HUES48 (cell line): ENCODE measurements around the gene LDLRAD1.

Experiments
- H3K27ac ChIP-seq: one replicate; pipeline ENCODE4 v1.7.0; 2013; ENCODE audit warnings: low read depth, low read length, inconsistent platforms
- H3K27me3 ChIP-seq: 2 replicates; pipeline ENCODE4 v1.6.1; 2013; ENCODE audit warnings: mild to moderate bottlenecking, low read length; ENCODE audit not compliant: control insufficient read depth, insufficient read depth
- H3K36me3 ChIP-seq: 2 replicates; pipeline ENCODE4 v1.6.1; 2013; ENCODE audit warnings: low read length; ENCODE audit not compliant: control insufficient read depth, insufficient read depth
- H3K4me1 ChIP-seq: 2 replicates; pipeline ENCODE4 v1.6.1; 2013; ENCODE audit warnings: mild to moderate bottlenecking, low read length; ENCODE audit not compliant: control insufficient read depth, insufficient read depth
- H3K4me3 ChIP-seq: 2 replicates; pipeline ENCODE4 v1.5.1; 2013; ENCODE audit warnings: mild to moderate bottlenecking, low read depth, low read length
- H3K9ac ChIP-seq: 2 replicates; pipeline ENCODE4 v1.6.1; 2013; ENCODE audit warnings: mild to moderate bottlenecking, low read depth, low read length, moderate library complexity
- H3K9me3 ChIP-seq: 2 replicates; pipeline ENCODE4 v1.6.1; 2013; ENCODE audit warnings: low read length; ENCODE audit not compliant: control insufficient read depth, insufficient read depth

The LDLRAD1 gene

GRCh38 chr1:53964109-53964508 lies 53.9 kb downstream of the LDLRAD1 start:
- no peak overlapping the region for H3K9ac ChIP-seq
- H3K27ac ChIP-seq = no peak overlapping the region
- H3K4me1 ChIP-seq = no peaks in the 10 kb centered on the region
- H3K27me3 ChIP-seq = no peaks in the 10 kb centered on the region
- H3K36me3 ChIP-seq = peaks cover 88% of the 10 kb centered on the region
- H3K4me3 ChIP-seq = no peak overlapping the region
- no peaks in the 10 kb centered on the region for H3K9me3 ChIP-seq

DNA sequence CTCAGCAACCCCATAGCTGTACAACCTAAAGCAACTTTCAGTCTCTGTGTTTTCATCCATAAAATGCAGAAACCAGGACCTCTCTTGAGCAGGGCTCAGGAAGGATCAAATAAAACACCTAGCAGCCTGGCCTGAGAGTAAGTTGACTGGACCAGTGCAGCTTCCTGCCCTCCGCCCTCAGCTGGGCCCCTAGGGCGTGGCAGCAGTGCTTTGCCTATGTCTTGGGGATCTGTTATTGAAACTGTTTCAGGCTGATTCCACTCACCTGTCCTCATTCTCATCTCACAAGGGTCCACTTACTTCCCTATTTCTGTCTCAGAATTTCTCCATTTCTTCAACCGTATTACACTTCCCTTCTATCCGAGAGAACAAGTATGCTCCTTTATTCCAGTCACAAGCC lies 54.5 kb downstream of the LDLRAD1 start:
- Histone ChIP-seq H3K27ac (no peak overlapping the region), H3K36me3 (peaks cover 87% of the 10 kb centered on the region), H3K4me1 (no peaks in the 10 kb centered on the region), H3K27me3 (no peaks in the 10 kb centered on the region), H3K9ac (no peak overlapping the region), H3K4me3 (no peak overlapping the region), H3K9me3 (no peaks in the 10 kb centered on the region)

DNA sequence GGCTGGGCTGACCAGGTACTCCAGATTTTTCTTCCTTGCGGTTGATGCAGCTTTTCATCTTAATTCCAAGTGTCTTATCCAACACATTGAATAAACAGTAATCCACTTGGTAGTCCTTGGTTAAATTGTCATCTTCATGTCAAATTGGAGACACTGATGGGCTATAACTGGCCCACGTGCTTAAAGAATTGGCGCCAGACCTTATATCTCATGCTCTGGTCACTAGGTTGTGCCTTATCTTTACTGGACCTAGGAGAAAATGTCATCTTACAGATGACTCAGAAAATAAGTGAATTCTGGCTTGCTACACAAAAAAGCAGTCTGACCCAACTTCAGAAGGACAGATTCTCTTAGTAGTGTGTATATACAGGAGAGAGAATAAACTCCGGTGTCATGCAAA lies 55.6 kb downstream of the LDLRAD1 start:
- H3K36me3 ChIP-seq = peaks cover 85% of the 10 kb centered on the region

GRCh38 chr1:53959664-53960250 lies 58.2 kb downstream of the LDLRAD1 start:
- H3K27ac ChIP-seq = no peak overlapping the region
- H3K36me3 ChIP-seq = peaks cover 70% of the 10 kb centered on the region
- peaks cover 14% of the 10 kb centered on the region for H3K4me1 ChIP-seq
- no peaks in the 10 kb centered on the region for H3K9me3 ChIP-seq
- no peak overlapping the region for H3K9ac ChIP-seq
- H3K4me3 ChIP-seq = no peak overlapping the region
- H3K27me3 ChIP-seq = no peaks in the 10 kb centered on the region

More for the DNA sequence above, 55.6 kb downstream of the LDLRAD1 start:
- no peaks in the 10 kb centered on the region for H3K27me3 ChIP-seq
- H3K9ac ChIP-seq = no peak overlapping the region
- no peaks in the 10 kb centered on the region for H3K9me3 ChIP-seq
- no peak overlapping the region for H3K27ac ChIP-seq
- H3K4me3 ChIP-seq = no peak overlapping the region
- peaks cover 7% of the 10 kb centered on the region for H3K4me1 ChIP-seq
